GM21515 (cell line): ENCODE measurements around the gene PCDH11Y.
A peak's percentile ranks its signal among the peaks of the same experiment; 100 is the strongest.
"Not testable (repeated sequence)": the region's sequence is repeated elsewhere in the genome, so short reads cannot be mapped to it uniquely, and the experiment has no call there.

Source experiments
- ATAC-seq: cut with Tn5 transposase; IDR thresholded peaks from one replicate; pipeline ENCODE4 v1.9.1; 2021; ENCODE audit not compliant: unreplicated experiment

PCDH11Y gene

GRCh38 chrY:5000057-5000456 is at the start of gene PCDH11Y:
TSS of gene PCDH11Y (plus strand) at chrY:5000296. CDS start at chrY:5057100, 56,804 bp downstream.
- ATAC-seq: not testable (repeated sequence)

GRCh38 chrY:4967894-4968293 is 32.2 kb upstream of the PCDH11Y start:
- ATAC-seq: not testable (repeated sequence)

DNA sequence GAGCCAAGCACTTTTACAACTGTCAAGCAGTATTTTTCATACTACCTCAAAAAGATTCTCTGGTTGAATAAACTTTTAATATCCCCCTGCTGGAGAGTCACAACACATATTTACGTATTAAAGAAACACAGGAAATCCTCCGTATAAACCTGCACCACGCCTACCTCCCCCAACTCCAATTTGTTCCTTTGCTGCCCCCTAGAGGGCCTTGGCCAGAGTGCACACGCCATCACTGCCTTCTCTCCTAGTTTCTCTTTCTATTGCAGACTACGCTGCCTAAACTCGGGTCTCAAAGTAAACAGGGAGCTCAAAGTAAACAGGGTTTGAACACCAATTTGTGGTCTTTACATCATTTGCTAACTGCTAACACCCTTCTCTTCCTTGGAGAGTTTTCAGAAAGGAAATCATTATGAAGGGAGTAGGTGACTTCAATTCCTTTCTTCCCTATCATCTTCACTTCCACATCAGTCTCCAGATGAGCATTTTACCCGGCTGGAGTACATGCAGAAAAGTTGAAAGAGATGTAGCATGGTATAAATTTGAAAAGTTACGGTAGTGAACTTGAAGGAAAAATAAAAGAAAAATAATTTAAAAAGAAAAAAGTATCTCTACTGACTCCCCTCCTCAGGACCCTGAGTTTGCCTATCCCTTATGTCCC is 8.2 kb upstream of the PCDH11Y start:
- ATAC-seq: peak; percentile 100

- not testable (repeated sequence) for ATAC-seq
Measured at GRCh38 chrY:4994892-4995291, 5.2 kb upstream of the PCDH11Y start.

GRCh38 chrY:5002476-5003184 is 2.5 kb downstream of the PCDH11Y start:
- not testable (repeated sequence) for ATAC-seq

- ATAC-seq: not testable (repeated sequence)
Measured at GRCh38 chrY:5038972-5039523, 39.0 kb downstream of the PCDH11Y start.

DNA sequence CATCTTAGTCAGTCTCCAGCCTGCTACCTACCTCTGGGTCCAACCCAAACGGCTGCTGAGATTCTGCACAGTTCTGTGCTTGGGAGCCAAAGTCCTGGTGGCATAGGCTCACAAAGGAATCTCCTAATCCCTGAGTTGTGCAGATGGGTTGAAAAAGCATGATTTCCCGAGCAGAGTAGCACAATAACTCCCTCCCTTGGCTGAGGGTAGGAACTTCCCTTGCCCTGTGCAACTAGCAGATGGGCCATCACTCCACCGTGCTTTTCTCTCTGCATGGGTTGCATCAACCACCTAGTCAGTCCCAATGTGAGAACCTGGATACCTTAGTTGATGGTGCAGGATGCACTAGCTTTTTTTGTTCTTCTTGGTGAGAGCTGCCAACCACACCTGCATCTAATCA is 82.9 kb downstream of the PCDH11Y start:
- ATAC-seq: not testable (repeated sequence)

DNA sequence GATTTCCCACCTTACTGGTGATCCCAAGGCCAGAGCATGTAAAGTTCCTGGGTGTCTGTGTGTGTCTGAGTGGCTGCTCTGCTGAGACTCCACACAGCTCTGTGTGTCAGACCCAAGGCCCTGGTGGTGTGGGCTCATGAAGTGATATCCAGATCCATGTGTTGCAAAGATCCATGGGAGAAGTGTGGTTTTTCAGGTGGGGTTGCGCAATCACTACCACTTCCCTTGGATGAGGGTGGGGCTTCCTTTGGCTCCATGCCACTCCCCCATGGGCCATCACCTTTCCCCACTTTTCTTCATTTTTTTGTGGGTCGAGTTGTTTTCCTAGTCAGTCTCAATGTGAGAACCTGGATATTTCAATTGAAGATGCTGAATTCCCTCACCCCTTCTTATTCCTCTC is 182.9 kb downstream of the PCDH11Y start:
- not testable (repeated sequence) for ATAC-seq

DNA sequence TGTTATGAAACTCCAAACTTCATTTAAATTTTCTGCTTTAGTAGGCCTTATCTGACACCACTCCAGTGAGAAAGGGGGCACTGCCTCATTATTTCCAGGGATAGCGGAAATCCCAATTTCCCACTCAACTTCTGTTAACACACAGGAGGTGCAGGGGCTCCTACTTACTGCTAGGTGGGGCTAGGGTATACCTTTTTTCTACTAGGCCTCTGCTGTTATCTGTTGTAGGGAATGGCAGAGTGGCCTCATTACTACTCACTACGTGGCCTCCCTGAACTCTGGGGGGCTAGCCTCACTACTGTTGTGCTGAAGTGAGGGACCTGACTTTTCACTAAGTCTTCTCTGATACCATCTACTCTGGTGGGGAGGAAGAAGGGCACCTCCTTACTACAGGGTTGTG is 215.0 kb downstream of the PCDH11Y start:
- not testable (repeated sequence) for ATAC-seq

- not testable (repeated sequence) for ATAC-seq
Measured at GRCh38 chrY:5324931-5325330, 324.8 kb downstream of the PCDH11Y start.

DNA sequence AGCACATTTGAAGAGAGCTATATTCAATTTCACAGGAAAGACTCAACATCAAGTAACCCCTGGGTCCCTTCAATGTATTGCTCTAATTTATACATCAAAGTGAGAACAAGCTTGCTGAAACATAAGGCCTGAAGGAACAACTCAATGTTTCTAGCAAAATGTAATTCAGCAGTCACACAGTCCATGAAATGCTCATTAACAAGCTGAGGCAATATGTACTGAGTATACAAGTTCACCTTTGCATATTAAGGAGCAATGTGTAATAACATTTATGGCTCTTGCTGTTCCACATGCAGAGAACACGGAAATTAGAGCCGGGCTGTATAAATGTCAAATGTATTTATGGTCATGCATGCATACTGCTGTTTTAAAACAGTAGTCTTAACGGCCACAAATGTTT is 342.1 kb downstream of the PCDH11Y start:
- not testable (repeated sequence) for ATAC-seq

DNA sequence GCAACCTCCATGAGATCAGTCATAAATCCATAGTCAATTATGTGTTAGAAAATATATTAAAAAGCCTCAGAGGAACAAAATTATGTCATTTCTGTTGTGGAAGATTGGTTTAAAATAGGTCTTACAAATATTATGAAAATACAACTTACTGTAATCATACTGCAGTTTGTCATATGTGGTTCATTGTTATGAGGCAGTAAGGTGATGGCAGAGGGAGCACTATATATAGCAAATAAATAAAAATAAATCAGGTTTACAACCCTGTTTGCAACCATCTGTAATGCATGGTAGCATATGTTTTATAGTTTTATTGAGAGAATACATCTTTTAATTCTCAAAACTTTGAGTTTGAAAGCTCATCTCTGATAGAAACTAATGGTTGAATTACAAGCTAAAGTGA is 543.6 kb downstream of the PCDH11Y start:
- ATAC-seq: not testable (repeated sequence)

DNA sequence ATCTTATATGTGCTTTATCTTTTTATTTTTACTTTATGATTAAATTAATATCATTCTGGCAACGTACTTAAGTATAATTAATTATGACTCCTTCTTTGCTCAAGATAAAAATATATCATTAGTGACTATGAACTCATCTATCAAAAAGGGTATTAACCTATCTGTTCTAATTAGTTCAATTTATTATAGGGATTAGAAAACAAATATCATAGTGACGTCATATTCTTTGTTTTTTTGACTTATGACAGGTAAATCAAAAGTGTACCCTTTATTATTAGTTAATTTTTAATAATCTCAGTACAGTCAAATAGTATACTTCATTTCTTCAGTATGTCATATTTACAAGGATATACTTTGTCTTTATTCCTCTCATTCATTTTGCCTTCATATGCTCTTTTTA is 638.5 kb downstream of the PCDH11Y start:
- ATAC-seq: not testable (repeated sequence)

DNA sequence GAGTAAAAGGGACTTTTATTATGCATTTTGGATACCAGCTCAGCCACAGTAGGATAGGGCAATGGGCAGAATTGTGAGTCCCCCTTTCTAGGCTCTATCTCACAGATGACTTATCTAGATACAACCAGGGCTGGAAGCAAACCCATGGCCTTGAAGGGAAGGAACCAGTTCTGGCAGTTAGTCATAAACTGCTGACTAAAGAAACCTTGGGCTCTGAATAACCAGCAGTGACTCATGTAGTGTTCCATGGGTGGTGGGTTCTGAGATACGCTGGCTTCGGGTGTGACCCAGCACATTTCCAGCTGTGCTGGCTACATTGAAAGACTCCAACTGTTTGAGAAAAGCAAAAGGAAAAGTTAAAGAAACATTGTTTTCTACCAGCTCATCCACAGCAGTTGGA is 679.2 kb downstream of the PCDH11Y start:
- ATAC-seq: not testable (repeated sequence)

- ATAC-seq: not testable (repeated sequence)
Measured at GRCh38 chrY:5708727-5709126, 708.6 kb downstream of the PCDH11Y start.

DNA sequence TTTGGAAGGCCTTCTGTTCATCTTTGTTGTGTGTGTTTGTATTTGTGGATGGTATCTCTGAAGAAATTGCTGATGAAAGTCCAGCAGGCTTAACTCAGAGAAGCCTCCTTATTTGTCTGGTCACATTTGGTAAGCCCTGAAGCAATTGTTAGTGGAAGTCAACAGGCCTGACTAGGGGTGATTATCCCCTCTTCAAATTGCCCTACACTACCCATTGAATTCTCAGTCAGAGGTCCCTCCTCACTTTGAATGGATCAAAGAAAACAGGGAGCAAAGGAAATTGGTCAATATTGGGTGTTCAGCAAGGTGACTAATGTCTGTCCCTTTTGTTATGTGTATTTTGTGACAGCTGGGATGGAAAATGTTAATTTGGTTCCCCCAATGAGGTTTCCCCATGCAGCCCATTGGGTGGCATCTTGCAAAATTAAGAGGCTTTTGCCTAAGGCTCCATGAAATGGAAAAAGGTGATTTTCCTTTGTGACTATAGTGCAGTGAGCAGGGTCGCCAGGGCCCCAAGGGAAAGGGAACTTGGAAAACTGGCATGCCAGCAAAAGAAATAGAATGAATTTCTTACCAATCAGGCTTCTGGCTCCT is 709.8 kb downstream of the PCDH11Y start:
- ATAC-seq: not testable (repeated sequence)

DNA sequence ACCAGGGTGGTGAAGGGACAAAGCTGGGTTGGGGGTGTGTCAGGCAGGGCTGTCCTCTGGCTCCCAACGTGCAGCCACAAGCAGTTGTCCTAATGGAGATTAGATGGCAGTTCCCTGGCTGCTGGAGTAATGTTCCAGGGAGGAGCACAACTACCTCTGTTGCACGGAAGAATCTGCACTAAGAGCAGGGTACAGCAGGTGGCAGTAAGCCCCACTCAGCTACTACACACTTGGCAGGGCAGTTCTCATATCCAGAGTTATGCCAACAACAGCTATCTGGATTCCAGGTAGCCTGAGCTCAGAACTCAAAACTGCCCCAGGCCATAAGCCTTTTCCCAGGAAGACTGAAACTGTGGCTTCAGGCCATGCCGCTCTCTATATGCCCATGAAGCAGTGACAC is 761.3 kb downstream of the PCDH11Y start:
- ATAC-seq: not testable (repeated sequence)

- ATAC-seq: not testable (repeated sequence)
Measured at GRCh38 chrY:5776485-5776884, 776.4 kb downstream of the PCDH11Y start.
